Astrocyte of the cerebellum (primary cell): ENCODE measurements around the gene GAS7.

Source experiments
- DNase-seq: peaks from one replicate; pipeline ENCODE4 v3.0.0-alpha.2; 2011; ENCODE audit warnings: low read depth
- H3K4me3 ChIP-seq: 2 replicates; pipeline ENCODE4 v1.5.1; 2011; ENCODE audit warnings: mild to moderate bottlenecking, low read depth, low read length, moderate library complexity
- in situ Hi-C: cut with HindIII; loops from 2 replicates; pipeline ENCODE4 v1.10.0; 2017; ENCODE audit warnings: low sequenced_read_pairs
- TF ChIP-seq, protein P1 (sequence below): IDR thresholded peaks from 2 replicates; pipeline ENCODE4 v1.5.1; 2012; ENCODE audit warnings: low read length, low read depth, moderate library complexity, mild to moderate bottlenecking; ENCODE audit errors: missing control alignments

Gene GAS7

DNA sequence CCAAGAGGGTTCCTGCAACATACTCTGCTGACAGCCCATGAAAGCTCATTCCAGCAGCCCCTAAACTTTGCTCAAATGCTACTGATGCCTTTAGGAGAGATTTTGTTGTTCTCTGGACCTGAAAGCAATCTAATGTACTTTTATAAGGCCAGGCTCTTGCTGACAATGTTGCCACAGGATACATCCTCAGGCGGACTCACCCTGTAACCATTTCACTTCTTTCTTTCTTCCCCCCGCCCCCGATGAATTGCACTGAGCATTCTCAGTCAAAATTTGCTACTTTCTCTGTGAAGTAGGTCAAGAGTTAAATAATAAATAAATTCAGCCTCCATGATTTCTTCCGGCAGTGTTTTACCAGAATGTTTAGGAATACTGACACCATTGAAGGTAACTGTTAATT lies 1.5 kb downstream of the GAS7 start:
- TF ChIP-seq, protein P1, sequence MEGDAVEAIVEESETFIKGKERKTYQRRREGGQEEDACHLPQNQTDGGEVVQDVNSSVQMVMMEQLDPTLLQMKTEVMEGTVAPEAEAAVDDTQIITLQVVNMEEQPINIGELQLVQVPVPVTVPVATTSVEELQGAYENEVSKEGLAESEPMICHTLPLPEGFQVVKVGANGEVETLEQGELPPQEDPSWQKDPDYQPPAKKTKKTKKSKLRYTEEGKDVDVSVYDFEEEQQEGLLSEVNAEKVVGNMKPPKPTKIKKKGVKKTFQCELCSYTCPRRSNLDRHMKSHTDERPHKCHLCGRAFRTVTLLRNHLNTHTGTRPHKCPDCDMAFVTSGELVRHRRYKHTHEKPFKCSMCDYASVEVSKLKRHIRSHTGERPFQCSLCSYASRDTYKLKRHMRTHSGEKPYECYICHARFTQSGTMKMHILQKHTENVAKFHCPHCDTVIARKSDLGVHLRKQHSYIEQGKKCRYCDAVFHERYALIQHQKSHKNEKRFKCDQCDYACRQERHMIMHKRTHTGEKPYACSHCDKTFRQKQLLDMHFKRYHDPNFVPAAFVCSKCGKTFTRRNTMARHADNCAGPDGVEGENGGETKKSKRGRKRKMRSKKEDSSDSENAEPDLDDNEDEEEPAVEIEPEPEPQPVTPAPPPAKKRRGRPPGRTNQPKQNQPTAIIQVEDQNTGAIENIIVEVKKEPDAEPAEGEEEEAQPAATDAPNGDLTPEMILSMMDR: no peak
- DNase-seq: no peak
- no peak overlapping the region for H3K4me3 ChIP-seq
- in situ Hi-C loops: loop anchor here (25.0 kb wide), 1 partner anchor 135 kb away; no protein-coding TSS in a partner anchor

DNA sequence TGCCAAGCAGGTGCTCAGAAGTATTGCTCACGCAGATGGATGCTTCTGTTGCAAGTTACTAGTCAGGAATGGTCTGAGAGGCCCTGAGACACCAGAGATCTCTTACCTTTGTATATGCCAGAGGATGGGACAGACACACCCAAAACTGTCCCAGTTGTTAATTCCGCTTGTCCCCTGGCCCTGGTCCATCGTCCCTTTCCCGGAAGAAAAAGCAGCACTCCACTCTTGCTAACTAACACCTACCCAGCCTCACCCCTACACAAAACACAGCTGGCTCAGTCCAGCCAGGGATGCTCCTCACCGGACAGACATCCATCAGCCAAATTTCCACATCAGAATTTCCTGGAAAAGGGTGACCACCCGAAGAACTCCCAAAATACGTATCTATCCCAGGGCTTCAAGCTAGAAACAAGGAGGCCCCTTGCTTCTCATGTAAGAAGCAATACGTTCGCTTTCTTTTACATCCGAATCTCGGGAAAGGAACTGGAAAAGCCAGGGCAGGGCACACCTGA lies 2.0 kb downstream of the GAS7 start:
- in situ Hi-C loops: loop anchor here (25.0 kb wide), 1 partner anchor 134 kb away; no protein-coding TSS in a partner anchor
- TF ChIP-seq, protein P1: no peak
- no peak overlapping the region for H3K4me3 ChIP-seq
- DNase-seq: no peak

DNA sequence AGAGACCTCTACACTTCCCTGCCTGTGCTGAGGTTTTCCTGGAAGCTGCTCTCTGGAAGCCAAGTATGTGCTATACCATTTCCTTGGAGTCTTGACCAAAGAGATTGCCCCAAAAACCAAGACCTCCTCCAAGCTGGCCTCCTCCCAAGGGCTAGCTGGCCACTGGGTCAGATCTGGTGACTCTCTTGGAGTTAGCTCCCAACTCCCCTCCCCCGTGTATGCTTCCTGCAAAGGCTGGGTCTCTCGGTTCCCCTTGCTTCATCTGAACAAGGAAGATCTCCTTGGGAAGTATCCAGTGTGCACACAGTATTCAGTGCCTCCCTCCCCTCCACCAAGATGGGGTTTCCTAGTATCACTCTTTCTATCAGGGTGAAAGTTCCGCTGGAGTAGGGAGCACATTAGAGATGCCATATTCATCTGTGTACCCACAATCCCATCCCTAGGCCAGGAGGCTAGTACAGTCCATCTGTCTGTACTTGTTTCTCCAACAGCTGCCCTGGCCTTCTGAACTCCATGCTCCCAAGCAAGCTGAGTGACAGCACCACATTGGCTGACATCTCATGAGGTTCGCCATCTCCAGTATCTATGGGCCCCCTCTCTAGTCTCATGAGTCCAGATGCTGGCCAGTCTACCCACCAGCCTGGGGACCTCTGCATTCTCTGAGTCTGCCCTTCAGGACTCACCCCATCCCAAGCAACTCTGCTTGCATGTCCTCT lies 3.2 kb downstream of the GAS7 start:
- TF ChIP-seq, protein P1: no peak
- DNase-seq: no peak
- H3K4me3 ChIP-seq: no peak overlapping the region
- in situ Hi-C loops: loop anchor here (25.0 kb wide), 1 partner anchor 133 kb away; no protein-coding TSS in a partner anchor

DNA sequence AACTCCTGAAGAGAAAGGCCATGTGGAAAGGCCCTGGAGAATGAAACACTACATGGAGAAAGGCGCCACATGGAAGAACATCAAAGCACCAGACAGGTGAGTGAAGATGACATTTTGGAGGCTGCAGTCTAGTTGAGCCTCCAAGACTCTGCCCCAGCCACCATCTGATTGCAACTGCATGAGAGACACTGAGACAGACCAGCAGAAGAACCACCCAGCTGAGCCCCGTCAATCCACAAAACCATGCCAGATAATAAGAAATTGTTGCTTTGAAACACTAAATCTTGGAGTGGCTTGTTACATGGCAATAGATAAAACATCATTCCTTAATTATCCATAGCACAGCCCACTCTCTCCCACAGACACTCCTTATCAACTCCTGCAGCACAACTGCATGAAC lies 4.8 kb downstream of the GAS7 start:
- TF ChIP-seq, protein P1: no peak
- H3K4me3 ChIP-seq: no peak overlapping the region
- no peak for DNase-seq
- in situ Hi-C loops: loop anchor here (25.0 kb wide), 1 partner anchor 131 kb away; no protein-coding TSS in a partner anchor

DNA sequence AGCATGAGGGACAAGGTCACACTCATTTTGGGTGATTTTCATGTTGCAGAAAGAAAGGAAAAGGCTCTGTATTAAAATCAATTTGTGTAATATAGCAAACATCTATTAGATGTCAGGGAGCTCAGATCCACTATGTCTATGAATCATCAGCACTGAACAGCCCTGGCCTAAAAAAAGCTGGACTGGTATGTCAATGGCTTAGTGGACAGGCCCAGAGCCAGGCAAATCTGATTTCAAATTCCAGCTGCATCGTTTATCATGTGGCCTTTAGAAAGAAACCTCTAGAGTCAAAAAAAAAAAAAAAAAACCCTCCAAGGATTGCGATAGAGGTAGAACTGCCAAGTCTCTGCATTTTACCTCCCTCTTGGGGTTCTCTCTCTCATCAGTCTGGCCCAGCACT lies 5.4 kb downstream of the GAS7 start:
- no peak overlapping the region for H3K4me3 ChIP-seq
- no peak for DNase-seq
- TF ChIP-seq, protein P1: no peak
- in situ Hi-C loops: loop anchor here (25.0 kb wide), 1 partner anchor 131 kb away; no protein-coding TSS in a partner anchor

DNA sequence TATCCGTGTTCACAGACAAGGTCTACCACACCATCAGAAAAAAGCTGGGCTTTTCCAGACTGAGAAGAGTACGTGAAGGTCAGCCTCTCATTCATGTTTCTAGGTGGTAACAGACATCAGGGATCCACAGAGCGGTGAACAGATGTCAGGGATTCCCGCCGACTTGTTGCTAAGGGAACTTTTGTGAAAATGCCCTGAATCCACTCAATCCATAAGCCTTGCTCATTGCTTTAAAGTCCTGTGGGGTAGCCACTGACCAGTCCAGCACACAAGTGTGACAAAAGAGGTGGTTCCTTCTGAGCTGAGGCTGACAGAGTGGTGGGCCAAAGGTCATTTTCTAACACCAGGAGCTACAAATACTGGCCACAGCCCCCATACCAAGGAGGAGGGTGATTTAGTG lies 5.9 kb downstream of the GAS7 start:
- H3K4me3 ChIP-seq: no peak overlapping the region
- in situ Hi-C loops: loop anchor here (25.0 kb wide), 1 partner anchor 130 kb away; no protein-coding TSS in a partner anchor
- TF ChIP-seq, protein P1: no peak
- DNase-seq: no peak
